K562 (cell line): ENCODE data around the gene HMCES. TPM values are rescaled to one million over a fixed set of nuclear protein-coding genes. Genes with fewer than 3 reads are reported as not detected.

Experiments
- ATAC-seq: fragments of 200-7000 bp; cut with Tn5 transposase; 3 replicates; pipeline ENCODE4 v1.9.1; 2020; ENCODE audit warnings: moderate library complexity
- BruUV-seq: library from RNA; stranded (reverse); fragments of 400-500 nt; replicated peaks from 2 replicates; lab custom pipeline; 2021; lab: Mats Ljungman, UMichigan
- CTCF ChIA-PET: fragments of 300-600 bp; formaldehyde crosslinking; extraction: SDS; loops from one replicate; lab custom pipeline; 2021; ENCODE audit warnings: low intra/inter-chr PET ratio; lab: Yijun Ruan, JAX
- POLR2A ChIA-PET: fragments of 300-600, 350-650 bp; sonication (Branson Sonifier 250); formaldehyde crosslinking; extraction: SDS; loops from one replicate; lab custom pipeline; 2021; ENCODE audit warnings: antibody characterized with exemption, inconsistent platforms; lab: Yijun Ruan, JAX
- DNase-seq, 4 experiments: peaks; one replicate each; pipeline versions ENCODE4 v3.0.0 to v3.0.0-alpha.2; 2011 to 2018; ENCODE audit warnings: low spot score in 3 of 4, mixed read lengths in 3 of 4; ENCODE audit errors: extremely low read depth in 1 of 4
- FAIRE-seq: peaks from 2 replicates; lab custom pipeline; 2011; peaks lifted over from hg19 to GRCh38; lab: Jason Lieb, UNC
- H2AFZ ChIP-seq: 2 replicates; pipeline ENCODE4 v1.6.0; 2011; ENCODE audit warnings: low read depth, low read length, control low read depth, inconsistent platforms
- H3K27ac ChIP-seq: fragments of 200-600 bp; 3 replicates; pipeline ENCODE4 v1.8.0; 2011; ENCODE audit warnings: low read depth, mild to moderate bottlenecking, control low read depth, inconsistent platforms, low read length, moderate library complexity, mixed read lengths; ENCODE audit errors: extremely low read depth
- H3K27me3 ChIP-seq, 2 experiments: fragments of 300-600 bp in 1 of 2; 2 replicates in 1 of 2; 3 replicates in 1 of 2; pipeline versions ENCODE4 v1.6.0 to v1.8.0; 2011; ENCODE audit warnings: inconsistent platforms in 2 of 2, low read length in 2 of 2, mild to moderate bottlenecking in 1 of 2, mixed read lengths in 1 of 2, moderate library complexity in 1 of 2; ENCODE audit not compliant: control insufficient read depth in 2 of 2, insufficient read depth in 2 of 2
- H3K36me3 ChIP-seq: fragments of 300-600 bp; 3 replicates; pipeline ENCODE4 v1.8.0; 2011; ENCODE audit warnings: mild to moderate bottlenecking, low read length, inconsistent platforms; ENCODE audit not compliant: control insufficient read depth, insufficient read depth
- H3K4me1 ChIP-seq, 2 experiments: fragments of 200-600 bp in 1 of 2; replicated peaks in 1 of 2; 2 replicates in 1 of 2; 3 replicates in 1 of 2; pipeline versions ENCODE4 v1.5.1 to v1.8.0; 2011; ENCODE audit warnings: inconsistent platforms in 2 of 2, low read length in 2 of 2, mild to moderate bottlenecking in 1 of 2, mixed read lengths in 1 of 2, moderate library complexity in 1 of 2; ENCODE audit not compliant: control insufficient read depth in 2 of 2, insufficient read depth in 2 of 2
- H3K4me2 ChIP-seq: 2 replicates; pipeline ENCODE4 v1.6.1; 2011; ENCODE audit warnings: low read length, control low read depth, inconsistent platforms, mixed read lengths; ENCODE audit not compliant: insufficient read depth
- H3K4me3 ChIP-seq: fragments of 200-600 bp; sonication (generic), shearing (Covaris generic); 2 replicates; pipeline ENCODE4 v1.5.1; 2016; ENCODE audit warnings: control low read depth, inconsistent platforms
- H3K79me2 ChIP-seq: fragments of 200-600 bp; 3 replicates; pipeline ENCODE4 v1.8.0; 2011; ENCODE audit warnings: low read length, inconsistent platforms; ENCODE audit not compliant: control insufficient read depth, insufficient read depth
- H3K9ac ChIP-seq, 2 experiments: 2 replicates each; pipeline versions ENCODE4 v1.6.0 to v1.6.1; 2011; ENCODE audit warnings: low read depth in 2 of 2, low read length in 2 of 2, control low read depth in 1 of 2, inconsistent platforms in 1 of 2, mild to moderate bottlenecking in 1 of 2, mixed read lengths in 1 of 2; ENCODE audit not compliant: insufficient read depth in 1 of 2
- H3K9me1 ChIP-seq: one replicate; pipeline ENCODE4 v1.6.0; 2011; ENCODE audit warnings: inconsistent platforms, mild to moderate bottlenecking, low read length, moderate library complexity; ENCODE audit not compliant: control insufficient read depth, insufficient read depth
- H3K9me3 ChIP-seq: replicated peaks from 2 replicates; pipeline ENCODE4 v1.5.1; 2011; ENCODE audit warnings: low read depth, low read length, inconsistent platforms; ENCODE audit not compliant: control insufficient read depth, insufficient read depth
- H4K20me1 ChIP-seq: replicated peaks from 2 replicates; pipeline ENCODE4 v1.6.1; 2011; ENCODE audit warnings: low read length, inconsistent platforms, mixed read lengths; ENCODE audit not compliant: control insufficient read depth, insufficient read depth
- POLR2G ChIP-seq: fragments of 200-400 bp; formaldehyde crosslinking; IDR thresholded peaks from 2 replicates; pipeline ENCODE4 v1.6.1; 2017; ENCODE audit warnings: low read depth, mild to moderate bottlenecking, antibody characterized with exemption, low read length, moderate library complexity
- RBM25 ChIP-seq: fragments of 200-400 bp; formaldehyde crosslinking; IDR thresholded peaks from 2 replicates; pipeline ENCODE4 v1.6.1; 2018; ENCODE audit warnings: low read length, low read depth, moderate library complexity; ENCODE audit not compliant: severe bottlenecking
- VEZF1 ChIP-seq: fragments of 200-800 bp; sonication (Bioruptor generic); IDR thresholded peaks from 2 replicates; pipeline ENCODE4 v1.6.1; 2017; ENCODE audit warnings: missing genetic modification characterization, missing compliant biosample characterization
- WGBS: fragments of 100-300 bp; shearing (Covaris generic); methylation state at CpG from one replicate; pipeline ENCODE4 v1.1.6; 2016; ENCODE audit warnings: low coverage, mixed read lengths; ENCODE audit not compliant: insufficient coverage; ENCODE audit errors: missing lambda C conversion rate; 5-methylcytosine and 5-hydroxymethylcytosine counted together
- in situ Hi-C: fragments of 300-500 bp; cut with MboI; formaldehyde crosslinking; loops from 4 replicates; pipeline ENCODE4 v1.15.0; 2018; ENCODE audit warnings: inconsistent platforms, mixed read lengths
- intact Hi-C: fragments of 100-400 bp; cut with micrococcal nuclease; formaldehyde crosslinking; loops from 2 replicates; pipeline ENCODE4 v1.14.2; 2022
- polyA plus RNA-seq, 8 experiments: library from polyadenylated mRNA; depleted of rRNA in 4 of 8; stranded (reverse) in 5 of 8; unstranded in 3 of 8; fragments of >200 nt; fragmentation: Nextera tagmentation in 2 of 8; fragmentation: Illumina TruSeq in 1 of 8; extraction: Ambion mirVana in 2 of 8; extraction: Trizol in 1 of 8; gene quantifications; 2 replicates each; pipeline versions ENCODE4 v1.2.1 to v1.2.3, GENCODE V29; 2011 to 2014; ENCODE audit warnings: inconsistent platforms in 1 of 8, missing spikeins in 1 of 8
- total RNA-seq, 7 experiments: library from RNA; depleted of rRNA in 6 of 7; stranded (reverse); fragments of >200 nt in 6 of 7; fragmentation: Illumina TruSeq in 2 of 7; extraction: Trizol in 2 of 7; gene quantifications; 2 replicates each; pipeline versions ENCODE4 v1.2.1 to v1.2.3, GENCODE V29; 2011 to 2021; ENCODE audit warnings: low replicate concordance in 1 of 7

Gene HMCES
- total and polyA plus RNA-seq, 9 of the 15 experiments (the other 6 are each of a cell fraction or from before 2014, with no cell fraction given), result 18.8 to 45.3 (median 24.8) TPM

GRCh38 chr3:129259612-129260477 is 18.8 kb upstream of the HMCES start:
- ATAC-seq (no peak), DNase-seq (no peak), FAIRE-seq (no peak)
- no TSS peak for BruUV-seq
- POLR2A ChIA-PET, result interaction anchor here (0.9 to 1.9 kb wide), 5 partner anchors 9 to 137 kb away, joined by 3 to 13 read pairs (median 4); partner anchors contain the start of gene COPG1
- no peak overlapping the region for H3K27ac ChIP-seq
- H3K27me3 ChIP-seq, result no peaks in the 10 kb centered on the region
- H4K20me1 ChIP-seq, result 0 out of 2 replicates have a peak, but pooled peaks cover 3% of the 10 kb centered on the region
- intact Hi-C loops, result no loop called here
- no peak overlapping the region for H3K4me2 ChIP-seq
- no peaks in the 10 kb centered on the region for H3K79me2 ChIP-seq
- 97% methylated on average over 5 of the region's 7 CpGs for WGBS
- H3K4me1 ChIP-seq, result no peaks in the 10 kb centered on the region
- no peak overlapping the region for H3K4me3 ChIP-seq
- H3K36me3 ChIP-seq, result peaks cover 83% of the 10 kb centered on the region
- no peak overlapping the region for H3K9ac ChIP-seq
- TF ChIP-seq RBM25 (peak; percentile 77), VEZF1 (CRISPR knock-in tag) (no peak), POLR2G (peak; percentile 17; the same call in 1 of the 2 replicates)
- H3K9me3 ChIP-seq, result no peaks in the 10 kb centered on the region
- H3K9me1 ChIP-seq, result no peaks in the 10 kb centered on the region
- in situ Hi-C loops, result no loop called here
- no peak overlapping the region for H2AFZ ChIP-seq
- CTCF ChIA-PET, result no interaction called here
